GM12864 (cell line): Measurements from ENCODE around the gene NCOA6.

ENCODE experiments used
- DNase-seq: peaks from one replicate; pipeline ENCODE4 v3.0.0-alpha.2; 2011; ENCODE audit warnings: low read depth
- H3K4me3 ChIP-seq: 2 replicates; pipeline ENCODE4 v1.5.1; 2011; ENCODE audit warnings: mild to moderate bottlenecking, low read depth, low read length, control low read depth
- CTCF ChIP-seq: IDR thresholded peaks from 2 replicates; pipeline ENCODE4 v1.5.1; 2011; ENCODE audit warnings: low read depth, mild to moderate bottlenecking, moderate library complexity, low read length, control low read depth, inconsistent platforms; ENCODE audit errors: missing control alignments

Gene NCOA6

DNA sequence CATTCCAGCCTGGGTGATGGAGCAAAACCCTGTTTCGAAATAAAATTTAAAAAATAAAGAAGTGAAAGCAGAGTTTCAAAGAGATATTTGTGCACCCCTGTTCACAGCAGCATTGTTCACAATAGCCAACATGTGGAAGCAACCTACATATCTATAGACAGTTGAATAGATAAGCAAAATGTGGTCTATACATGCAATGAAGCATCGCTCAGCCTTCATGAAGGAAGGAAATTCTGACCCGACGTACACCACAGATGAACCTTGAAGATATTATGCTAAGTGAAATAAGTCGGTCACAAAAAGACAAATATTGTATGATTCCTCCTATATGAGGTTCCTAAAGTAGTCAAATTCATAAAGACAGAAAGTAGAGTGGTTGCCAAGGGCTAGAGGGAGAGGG lies 6.5 kb upstream of the NCOA6 start:
- no peak for DNase-seq
- H3K4me3 ChIP-seq = no peak overlapping the region
- no peak for TF ChIP-seq CTCF

DNA sequence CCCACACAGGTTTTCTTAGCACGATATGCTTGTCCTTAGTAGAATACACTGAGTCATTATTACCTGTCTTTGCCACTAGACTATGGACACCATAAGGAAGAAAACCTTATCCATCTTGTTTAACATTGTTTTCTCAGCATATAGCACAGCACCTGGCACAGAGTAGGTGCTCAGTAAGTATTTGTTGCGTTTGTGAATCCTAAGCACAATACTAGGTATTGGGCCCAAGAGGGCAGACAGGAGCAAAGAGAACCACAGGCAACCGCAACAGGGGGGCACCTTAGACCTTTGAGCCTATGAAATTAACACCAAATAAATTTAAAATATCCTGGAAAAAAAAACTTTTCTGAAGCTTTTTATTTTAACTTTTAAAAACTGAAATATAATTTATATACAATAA lies 3.7 kb upstream of the NCOA6 start:
- H3K4me3 ChIP-seq = no peak overlapping the region
- no peak for DNase-seq
- no peak for TF ChIP-seq CTCF

DNA sequence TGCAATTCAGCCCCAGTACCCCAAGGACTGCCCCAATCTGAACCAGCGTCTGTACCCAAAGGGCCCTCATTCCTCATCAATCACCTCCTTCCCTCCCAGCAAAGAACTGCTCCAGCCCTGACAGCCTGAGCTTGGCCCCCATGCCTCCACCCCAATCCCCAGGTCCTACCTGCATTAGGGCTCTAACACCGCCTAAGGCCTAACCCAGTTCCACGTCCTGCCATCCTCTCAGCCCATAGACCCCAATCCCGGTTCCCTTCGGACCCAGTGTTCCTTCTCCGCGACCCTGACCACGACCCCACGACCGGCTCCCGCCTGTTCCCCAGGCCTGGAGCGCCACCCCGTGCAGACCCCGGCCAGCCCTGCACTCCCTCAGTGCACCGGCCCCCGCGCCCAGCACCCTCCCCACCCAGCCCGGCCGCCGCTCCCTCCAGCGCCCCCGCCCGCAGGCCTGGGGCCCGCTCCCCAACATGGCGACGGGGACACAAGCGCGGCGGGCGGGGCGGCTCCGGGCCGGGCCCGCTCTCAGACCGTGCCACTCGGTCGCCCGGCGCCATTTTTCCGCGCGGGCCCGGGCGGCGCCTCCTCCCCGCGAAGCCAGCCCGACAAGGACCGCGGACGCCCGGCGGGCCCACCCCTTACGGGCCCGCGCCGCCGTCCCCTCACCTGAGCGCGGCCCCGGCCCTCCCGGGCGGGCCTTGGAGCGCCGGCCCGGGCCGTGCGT lies 483 bp downstream of the NCOA6 start:
- DNase-seq = no peak
- H3K4me3 ChIP-seq = peak overlapping the region; percentile 98
- TF ChIP-seq CTCF = no peak

GRCh38 chr20:34824452-34824805 lies 1.0 kb downstream of the NCOA6 start:
- DNase-seq = peak; percentile 64
- TF ChIP-seq CTCF = no peak
- H3K4me3 ChIP-seq = peak overlapping the region; percentile 98

DNA sequence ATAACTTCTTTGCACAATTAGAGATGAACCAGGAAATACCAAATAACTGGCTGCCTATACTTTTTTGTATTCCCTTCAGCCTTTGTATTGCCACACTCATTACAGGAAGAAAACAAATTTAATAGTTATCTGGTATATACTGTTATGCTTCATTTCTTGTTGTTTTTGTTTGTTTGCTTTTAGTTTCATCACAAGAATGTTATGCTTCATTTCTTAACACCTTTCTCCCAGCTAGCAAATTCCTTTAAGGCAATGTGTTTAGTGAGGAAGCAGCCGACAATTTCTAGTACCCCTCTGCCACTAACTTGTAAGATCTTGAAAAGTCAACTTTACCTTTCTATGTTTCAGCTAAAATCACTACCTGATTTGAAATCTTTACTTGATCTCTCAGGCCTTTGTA lies 1.4 kb downstream of the NCOA6 start:
- no peak for TF ChIP-seq CTCF
- no peak for DNase-seq
- H3K4me3 ChIP-seq = peak overlapping the region; percentile 98

DNA sequence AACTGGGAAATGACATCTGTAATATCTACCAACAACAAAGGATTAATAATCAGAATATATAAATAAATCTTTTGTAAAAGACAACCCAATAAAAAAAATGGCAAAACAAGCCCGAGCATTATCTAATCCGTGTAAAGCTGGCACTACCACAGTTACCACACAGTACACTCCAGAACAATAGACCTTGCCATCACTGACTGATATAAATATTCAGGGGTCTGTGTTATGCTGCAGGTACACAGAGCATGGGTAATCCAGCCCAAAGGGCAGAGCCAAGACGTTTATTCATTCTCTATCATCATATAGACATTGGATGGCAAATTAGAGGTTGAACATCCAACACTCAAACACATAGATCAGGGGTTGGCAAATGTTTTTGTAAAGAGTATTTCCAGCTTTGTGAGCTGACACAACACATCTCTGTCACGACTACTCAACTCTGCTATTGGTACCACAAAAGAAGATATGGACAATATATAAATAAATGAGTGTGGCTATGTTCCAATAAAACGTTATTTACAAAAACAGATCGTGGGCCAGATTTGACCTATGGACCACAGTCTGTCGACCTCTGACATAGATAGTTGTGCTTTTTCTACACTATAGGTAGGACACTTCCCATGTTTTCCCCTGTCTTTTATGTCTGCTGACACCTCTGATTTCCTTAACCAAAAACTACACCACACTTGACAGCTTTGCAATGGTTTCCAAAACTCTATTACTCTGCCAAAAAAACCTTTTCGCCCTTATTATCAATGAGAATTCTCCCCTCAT lies 4.5 kb downstream of the NCOA6 start:
- DNase-seq = no peak
- no peak overlapping the region for H3K4me3 ChIP-seq

More for the DNA sequence above, 4.5 kb downstream of the NCOA6 start:
- no peak for TF ChIP-seq CTCF
